GM19035 (cell line): ENCODE measurements around the gene KICS2.

Experiments used
- ATAC-seq: cut with Tn5 transposase; IDR thresholded peaks from one replicate; pipeline ENCODE4 v1.9.1; 2021; ENCODE audit not compliant: unreplicated experiment

Gene KICS2

GRCh38 chr12:64222009-64222765, at the start of gene KICS2:
Gene KICS2 (minus strand): TSS chr12:64222296. CDS start chr12:64222237, 59 bp downstream.
- ATAC-seq, result peak; percentile 97

DNA sequence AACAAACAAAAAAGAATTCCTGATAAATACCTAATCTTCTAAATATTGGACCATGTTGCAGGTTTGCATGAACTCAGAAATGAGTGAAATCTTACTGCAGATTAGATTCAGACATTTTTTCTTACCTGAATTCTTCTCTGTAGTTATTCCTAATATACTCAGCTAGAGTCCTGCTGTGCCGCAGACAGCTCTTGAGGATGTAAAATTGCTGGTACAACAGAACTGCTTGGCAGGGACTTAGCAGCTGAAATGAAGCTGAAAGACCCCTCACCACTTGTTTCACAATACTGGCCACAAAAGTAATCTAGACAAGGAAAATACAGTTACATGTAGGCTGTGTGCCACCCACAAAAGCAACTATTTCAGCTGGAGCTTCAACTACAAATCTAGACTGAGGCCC, 48.3 kb upstream of the KICS2 start:
- no peak for ATAC-seq

DNA sequence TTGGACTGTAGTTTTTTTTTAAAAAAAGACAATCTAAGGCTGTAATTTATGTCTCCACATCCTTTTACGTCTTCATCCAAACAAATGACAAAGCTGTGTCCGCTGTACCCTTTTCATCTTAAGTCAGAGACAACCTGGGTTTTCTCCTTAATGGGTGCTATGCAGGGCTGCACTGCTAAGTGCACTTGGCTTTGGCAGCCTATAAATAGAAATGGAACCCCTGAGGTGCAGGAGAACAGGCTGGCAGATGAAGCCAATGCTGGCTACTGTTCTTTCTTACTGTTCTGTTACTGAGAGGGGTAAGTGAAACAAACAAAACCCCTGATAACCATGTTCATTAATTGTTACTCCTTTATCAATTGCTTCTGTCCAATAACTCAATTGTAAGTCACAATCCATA, 47.1 kb upstream of the KICS2 start:
- ATAC-seq, result no peak

- ATAC-seq, result no peak
Measured at GRCh38 chr12:64268409-64268808, 46.3 kb upstream of the KICS2 start.

GRCh38 chr12:64265839-64266238, 43.7 kb upstream of the KICS2 start:
- no peak for ATAC-seq

DNA sequence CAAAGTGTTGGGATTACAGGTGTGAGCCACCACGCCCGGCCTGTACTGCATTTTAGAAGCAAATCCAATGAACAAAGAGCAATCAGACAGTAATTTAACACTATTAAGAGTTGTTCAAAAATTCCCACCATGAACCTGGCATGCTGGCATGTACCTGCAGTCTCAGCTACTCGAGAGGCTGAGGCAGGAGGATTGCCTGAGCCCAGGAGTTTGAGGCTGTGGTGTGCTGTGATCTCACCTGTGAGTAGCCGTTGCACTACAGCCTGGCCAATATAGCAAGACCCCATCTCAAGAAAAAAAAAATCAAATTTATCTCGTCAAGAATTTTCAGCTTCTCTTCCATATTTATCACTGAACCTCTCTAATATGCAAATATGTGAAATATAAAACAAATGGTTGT, 39.7 kb upstream of the KICS2 start:
- ATAC-seq, result no peak

- no peak for ATAC-seq
Measured at GRCh38 chr12:64258576-64258975, 36.5 kb upstream of the KICS2 start.

- ATAC-seq, result no peak
Measured at GRCh38 chr12:64256166-64256800, 34.2 kb upstream of the KICS2 start.

DNA sequence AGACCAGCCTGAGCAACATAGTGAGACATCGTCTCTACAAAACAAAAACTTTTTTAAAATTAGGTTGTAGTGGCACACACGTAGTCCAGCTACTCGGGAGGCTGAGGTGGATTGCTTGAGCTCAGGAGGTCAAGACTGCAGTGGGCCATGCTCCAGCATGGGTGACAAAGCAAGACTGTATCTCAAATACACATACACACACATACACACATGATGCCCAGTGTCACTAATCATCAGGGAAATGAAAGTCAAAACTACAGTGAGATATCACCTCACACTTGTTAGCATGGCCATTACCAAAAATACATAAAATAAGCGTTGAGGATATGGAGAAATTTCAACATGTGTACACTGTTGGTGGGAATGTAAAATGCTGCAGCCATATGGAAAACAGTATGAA, 33.2 kb upstream of the KICS2 start:
- ATAC-seq, result no peak

GRCh38 chr12:64253356-64253755, 31.3 kb upstream of the KICS2 start:
- ATAC-seq, result no peak

GRCh38 chr12:64252681-64253080, 30.6 kb upstream of the KICS2 start:
- ATAC-seq, result no peak

- no peak for ATAC-seq
Measured at GRCh38 chr12:64243809-64244208, 21.7 kb upstream of the KICS2 start.

- no peak for ATAC-seq
Measured at GRCh38 chr12:64240781-64241180, 18.7 kb upstream of the KICS2 start.

DNA sequence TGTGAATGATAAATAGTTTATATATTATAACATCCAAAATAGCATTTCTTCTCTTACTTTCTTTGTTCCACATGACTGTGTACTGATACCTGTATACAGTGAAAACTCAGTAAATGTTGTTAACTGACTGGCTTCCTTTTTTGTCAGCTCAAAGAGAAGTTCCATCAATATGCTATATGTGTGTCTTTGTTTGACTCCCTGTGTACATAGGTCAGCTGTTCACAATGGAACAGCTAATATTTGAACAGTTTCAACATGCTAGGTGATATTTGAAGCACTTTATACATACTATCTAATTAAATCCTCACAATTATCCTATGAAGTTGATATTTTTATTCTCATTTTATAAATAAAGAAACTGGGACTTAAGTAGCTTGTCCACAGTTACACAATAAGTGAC, 15.3 kb upstream of the KICS2 start:
- ATAC-seq, result no peak

DNA sequence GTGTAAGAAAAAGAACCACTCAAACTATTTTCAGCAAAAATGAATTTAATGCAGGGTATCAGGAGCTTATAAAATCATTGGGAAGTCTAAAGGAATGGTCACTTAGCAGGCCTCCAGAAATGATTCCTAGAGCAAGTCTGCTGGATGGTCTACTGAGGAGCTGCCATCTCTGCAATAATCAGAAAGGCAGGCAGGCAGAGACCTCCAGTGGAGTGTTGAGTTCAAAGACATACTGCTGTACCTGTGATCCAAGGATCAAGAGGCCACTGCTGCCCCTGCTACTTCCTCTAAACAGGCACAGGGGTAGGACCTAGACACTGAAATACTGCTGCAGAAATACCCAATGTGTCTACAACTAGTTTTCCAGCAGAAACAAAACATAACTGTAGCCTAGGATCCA, 14.5 kb upstream of the KICS2 start:
- no peak for ATAC-seq

DNA sequence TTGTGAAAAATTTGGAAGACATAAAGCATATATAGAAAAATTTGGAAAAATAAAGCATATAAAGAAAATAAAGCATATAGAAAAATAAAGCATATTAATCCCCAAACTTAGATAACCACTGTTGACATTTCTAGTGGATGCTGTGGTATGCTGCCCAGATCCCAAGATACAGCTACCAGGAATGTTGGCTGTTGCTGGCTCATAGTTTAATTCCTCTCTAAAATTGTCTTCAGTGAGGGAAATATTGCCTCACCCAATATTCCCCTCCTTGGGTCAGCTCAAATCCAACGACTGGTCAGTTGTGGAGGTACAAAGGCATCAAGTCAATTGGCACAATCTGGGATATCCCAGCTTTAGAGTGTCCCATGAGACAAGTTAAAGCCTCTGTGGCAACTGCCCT, 10.1 kb upstream of the KICS2 start:
- ATAC-seq, result no peak

DNA sequence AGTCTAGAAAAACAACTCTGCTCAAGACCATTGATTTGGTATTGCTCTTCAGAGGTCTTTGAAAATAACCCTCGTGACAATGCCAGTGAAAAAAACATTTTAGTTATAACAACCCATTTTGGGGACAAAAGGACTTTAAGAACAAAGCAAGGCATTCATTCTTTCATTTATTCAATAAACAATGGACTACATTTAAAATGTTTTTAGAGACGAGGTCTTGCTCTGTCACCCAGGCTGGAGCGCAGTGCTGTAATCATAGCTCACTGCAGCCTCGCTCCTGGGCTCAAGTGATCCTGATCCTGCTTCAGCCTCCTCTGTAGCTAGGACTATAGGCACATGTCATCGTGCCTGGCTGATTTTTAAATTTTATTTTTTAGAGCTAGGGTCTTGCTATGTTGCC, 7.7 kb upstream of the KICS2 start:
- ATAC-seq, result no peak

- no peak for ATAC-seq
Measured at GRCh38 chr12:64229240-64229639, 7.1 kb upstream of the KICS2 start.

- ATAC-seq, result no peak
Measured at GRCh38 chr12:64225626-64226025, 3.5 kb upstream of the KICS2 start.

GRCh38 chr12:64221651-64222008, 466 bp downstream of the KICS2 start:
- peak; percentile 20 for ATAC-seq

DNA sequence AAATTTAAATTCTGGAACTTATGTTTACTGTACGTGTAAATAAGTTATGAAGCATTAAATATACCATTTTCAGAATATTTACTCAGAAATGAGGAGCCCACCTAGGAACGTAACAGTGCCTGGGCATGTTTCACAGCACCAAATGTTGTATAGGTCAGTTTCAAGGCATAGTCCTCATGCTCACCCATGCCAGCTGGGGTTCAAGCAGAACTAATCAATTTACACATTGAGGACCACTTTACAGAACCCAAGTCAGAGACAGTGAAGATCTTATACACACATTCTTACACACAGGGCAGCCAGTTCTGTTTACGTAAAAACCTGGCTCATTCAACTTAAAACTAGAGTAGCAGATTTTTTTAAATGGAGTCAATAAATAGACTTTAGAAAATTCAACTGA, 2.0 kb downstream of the KICS2 start:
- no peak for ATAC-seq

- ATAC-seq, result no peak
Measured at GRCh38 chr12:64219145-64219544, 3.0 kb downstream of the KICS2 start.

DNA sequence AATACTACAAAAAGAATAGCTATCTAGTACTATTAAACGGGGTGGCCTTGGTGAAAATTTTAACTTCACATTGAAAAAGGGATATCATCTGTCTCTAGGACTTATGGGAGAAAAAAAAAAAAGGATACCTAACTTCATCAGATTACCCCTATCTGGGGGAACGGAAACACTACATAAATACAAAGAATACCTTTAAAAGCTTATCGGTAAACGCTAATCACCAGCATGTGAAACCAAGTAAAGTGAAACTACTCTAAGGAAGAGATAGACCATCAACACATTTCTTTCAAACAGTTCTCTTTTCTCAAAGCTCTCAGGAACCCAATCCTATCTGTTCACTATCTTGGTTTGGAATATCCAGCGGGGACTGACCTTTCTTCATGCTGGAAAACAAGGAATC, 3.5 kb downstream of the KICS2 start:
- no peak for ATAC-seq
